Ovary (tissue), 3 donors: ENCODE data around the gene COX4I1.

ENCODE experiments used
- CTCF ChIP-seq, 3 donors: fragments of 450-650 bp in 2 of 3; fragments of 200-600 bp in 1 of 3; IDR thresholded peaks; one replicate each; pipeline versions ENCODE4 v1.5.1 to v1.8.0; 2016 to 2022; ENCODE audit warnings: antibody characterized with exemption in 3 of 3, mild to moderate bottlenecking in 1 of 3
- EP300 ChIP-seq: sonication (generic); formaldehyde crosslinking; IDR thresholded peaks from one replicate; pipeline ENCODE4 v1.6.1; 2017; ENCODE audit warnings: antibody characterized with exemption
- POLR2A ChIP-seq: fragments of 450-650 bp; IDR thresholded peaks from one replicate; pipeline ENCODE4 v1.6.1; 2017; ENCODE audit warnings: antibody characterized with exemption, mild to moderate bottlenecking, moderate library complexity
- donor health status: DM: no; HTN: no; CAD: no.

GRCh38 chr16:85782451-85782850, 17.0 kb upstream of the COX4I1 start:
- no peak for TF ChIP-seq POLR2A
- no peak for TF ChIP-seq CTCF (IDR thresholded peaks at IDR 0.05)
- no peak for TF ChIP-seq EP300
